Left renal pelvis (tissue), 4 donors: ENCODE data around the gene BEND3. TPM values are rescaled to one million over a fixed set of nuclear protein-coding genes. Genes with fewer than 3 reads are reported as not detected.
"Not testable (repeated sequence)": the region's sequence is repeated elsewhere in the genome, so short reads cannot be mapped to it uniquely, and the experiment has no call there.

Experiments
- DNase-seq, 4 donors: peaks; one replicate each; pipeline ENCODE4 v3.0.0-alpha.2; 2013; ENCODE audit warnings: low read depth in 4 of 4, low spot score in 3 of 4
- polyA plus RNA-seq, 4 donors: library from polyadenylated mRNA; unstranded; fragments of 120-200 nt; gene quantifications; one replicate each; pipeline ENCODE4 v1.2.1, GENCODE V29; 2013; ENCODE audit not compliant: insufficient read length in 4 of 4

Gene BEND3
- polyA plus RNA-seq, 4 donors, result 3.8 to 11.0 (median 9.1) TPM

DNA sequence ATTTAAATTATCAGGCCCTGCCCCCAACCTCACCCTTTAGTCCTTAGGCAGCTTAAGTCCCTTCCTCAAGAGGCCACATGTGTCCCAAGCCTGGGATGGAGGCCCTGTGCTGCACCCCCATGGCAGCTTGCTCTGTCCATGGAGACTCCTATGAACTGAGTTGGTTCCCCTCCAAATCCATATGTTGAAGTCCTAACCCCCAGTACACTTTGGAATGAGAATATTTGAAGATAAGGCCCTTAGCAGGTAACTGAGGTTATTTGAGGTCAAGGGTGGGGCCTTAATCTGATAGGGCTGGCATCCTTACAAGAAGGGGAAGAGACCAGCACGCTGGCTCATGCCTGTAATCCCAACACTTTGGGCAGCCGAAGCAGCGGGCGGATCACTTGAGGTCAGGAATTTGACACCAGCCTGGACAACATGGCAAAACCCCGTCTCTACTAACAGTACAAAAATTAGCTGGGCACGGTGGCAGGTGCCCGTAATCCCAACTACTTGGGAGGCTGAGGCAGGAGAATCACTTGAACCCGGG, 6.7 kb upstream of the BEND3 start:
- DNase-seq, result no peak

DNA sequence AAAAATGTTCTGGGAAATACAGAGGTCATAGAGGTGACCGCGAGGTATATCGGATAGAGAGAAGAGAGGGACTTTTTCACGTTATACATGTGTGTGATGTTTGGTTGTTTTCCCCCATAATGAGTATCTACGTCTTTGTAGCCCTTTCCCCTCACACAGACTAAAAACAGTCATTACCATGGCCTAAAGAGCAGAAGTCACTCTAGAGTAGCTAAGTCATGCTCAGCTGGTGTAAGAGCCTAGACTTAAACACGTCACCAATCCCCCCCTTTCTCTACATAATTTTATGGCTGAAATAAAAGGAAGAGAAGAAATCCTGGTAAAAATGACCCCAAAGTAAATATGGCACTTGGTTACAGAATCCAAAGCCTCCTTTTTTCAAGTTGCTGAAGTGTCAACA, 6.0 kb upstream of the BEND3 start:
- DNase-seq, result no peak

DNA sequence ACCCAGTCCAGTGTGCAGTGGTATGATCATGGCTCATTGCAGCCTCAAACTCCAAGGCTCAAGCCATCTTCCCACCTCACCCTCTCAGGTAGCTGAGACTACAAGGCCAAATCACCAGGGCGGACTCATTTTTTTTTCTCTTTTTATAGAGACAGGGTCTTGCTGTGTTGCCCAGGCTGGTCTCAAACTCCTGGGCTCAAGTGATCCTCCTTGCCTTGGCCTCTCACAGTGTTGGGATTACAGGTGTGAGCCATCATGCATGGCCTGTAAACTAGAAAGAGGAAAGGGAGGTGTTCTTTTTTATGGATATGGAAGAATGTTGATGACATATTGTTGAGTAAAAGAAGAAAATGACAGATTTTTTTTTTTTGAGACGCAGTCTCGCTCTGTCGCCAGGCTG, 5.1 kb upstream of the BEND3 start:
- no peak for DNase-seq

DNA sequence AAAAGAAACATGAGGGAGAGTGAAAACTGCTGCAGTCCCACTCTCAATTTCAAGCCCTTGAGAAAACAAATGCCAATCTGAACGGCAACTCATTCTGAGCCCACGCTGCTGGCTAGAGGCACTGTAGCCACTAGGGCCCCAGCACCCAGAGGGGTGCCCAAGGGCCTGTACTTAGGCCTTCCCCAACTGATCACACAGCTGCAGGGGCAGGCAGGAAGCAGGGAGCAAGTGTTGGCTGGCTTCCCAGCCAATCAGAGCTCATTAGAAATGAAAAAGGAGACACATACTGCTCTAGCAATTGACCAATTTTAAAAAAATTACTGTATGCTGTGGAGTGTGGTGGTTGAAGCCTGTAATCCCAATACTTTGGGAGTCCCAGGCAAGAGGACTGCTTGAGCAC, 3.7 kb upstream of the BEND3 start:
- DNase-seq, result no peak

DNA sequence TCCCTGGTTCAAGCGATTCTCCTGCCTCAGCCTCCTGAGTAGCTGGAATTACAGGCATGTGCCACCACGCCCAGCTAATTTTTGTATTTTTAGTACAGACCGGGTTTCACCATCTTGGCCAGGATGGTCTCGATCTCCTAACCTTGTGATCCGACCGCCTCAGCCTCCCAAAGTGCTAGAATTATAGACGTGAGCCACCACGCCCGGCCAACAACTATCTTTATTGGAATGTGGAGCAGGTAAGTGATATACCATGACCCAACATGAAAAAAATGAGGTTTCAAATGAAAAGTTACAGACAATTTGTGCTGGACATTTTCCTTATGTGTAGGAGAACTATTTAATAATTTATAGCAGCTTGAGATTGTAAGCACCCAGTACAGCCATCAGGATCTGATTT, 3.2 kb upstream of the BEND3 start:
- DNase-seq, result not testable (repeated sequence)

DNA sequence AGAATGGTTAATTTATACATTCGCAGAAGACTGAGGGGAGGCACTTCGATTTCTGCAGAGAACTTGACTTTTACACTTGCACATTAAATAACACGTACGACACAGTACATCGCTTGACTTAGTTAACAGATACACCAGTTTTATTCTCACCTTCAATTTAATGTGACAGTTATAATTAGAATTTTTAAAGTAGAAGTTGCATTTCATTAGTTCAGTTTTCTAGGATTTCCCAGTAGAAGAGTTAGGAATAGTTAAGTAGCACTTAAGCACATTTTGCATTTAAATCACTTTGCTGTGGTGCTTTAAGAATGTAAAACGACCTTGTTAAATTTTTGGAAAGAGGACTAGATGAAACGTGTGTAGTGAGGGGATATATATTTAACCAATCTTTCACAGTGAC, 1.6 kb upstream of the BEND3 start:
- no peak for DNase-seq

DNA sequence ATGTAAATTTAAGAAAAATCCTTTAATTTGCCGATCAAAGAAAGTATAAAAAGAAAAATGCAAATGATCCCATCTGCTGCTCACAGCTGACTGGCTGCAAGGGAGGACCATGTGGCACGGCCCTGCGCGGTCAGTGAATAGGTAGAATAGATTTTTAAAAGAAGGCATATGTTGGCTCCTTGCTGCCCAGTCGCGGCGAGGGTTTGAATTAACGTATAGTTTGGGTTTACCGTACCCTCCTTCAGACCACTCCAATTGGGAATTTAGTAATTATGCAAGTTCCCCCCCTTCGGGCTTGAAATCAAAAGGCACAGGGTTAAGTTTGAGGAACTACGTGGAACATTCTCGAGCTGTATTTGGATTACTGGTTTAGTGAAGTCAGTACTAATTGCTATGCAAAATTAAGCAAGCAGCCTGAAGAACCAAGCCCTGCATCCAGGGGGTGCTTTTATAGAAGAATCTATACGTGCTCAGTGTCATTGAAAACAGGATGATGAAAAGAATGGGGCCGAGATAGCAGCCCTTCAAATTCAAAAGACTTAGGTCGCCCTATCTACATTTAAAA, 1.1 kb upstream of the BEND3 start:
- peak in 1 of 4 donors; percentile 27 for DNase-seq

DNA sequence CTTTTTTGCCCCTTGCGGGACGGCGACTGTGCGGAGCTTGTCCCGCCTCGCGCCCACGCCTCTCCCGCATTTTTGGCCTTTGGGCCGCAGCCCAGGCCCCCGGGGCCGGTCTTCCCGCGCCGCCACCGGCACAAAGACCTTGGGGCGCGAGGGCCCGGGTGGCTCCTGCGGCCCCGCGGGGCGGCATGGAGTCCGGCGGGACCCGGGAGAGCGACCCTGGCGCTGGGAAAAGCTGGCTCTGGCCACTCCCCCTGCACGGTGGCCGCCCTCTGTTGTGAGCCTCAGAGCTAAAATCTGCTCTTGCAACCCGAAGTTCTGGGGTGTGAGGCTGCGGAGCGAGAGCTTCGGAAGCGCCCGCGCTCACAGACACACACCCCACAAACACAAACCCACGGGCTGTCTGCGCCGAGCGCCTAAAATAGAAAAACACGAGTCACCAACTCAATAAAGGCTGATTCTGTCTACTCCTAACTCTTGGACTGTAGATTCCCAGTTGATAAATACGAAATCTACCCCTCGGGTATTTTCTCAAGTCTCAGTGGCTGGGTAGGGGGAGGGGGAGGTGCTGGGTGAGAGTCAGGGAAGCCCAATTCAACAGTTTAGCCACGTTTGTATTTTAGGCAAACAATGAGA, 496 bp upstream of the BEND3 start:
- DNase-seq, result peak in 1 of 4 donors; percentile 45

DNA sequence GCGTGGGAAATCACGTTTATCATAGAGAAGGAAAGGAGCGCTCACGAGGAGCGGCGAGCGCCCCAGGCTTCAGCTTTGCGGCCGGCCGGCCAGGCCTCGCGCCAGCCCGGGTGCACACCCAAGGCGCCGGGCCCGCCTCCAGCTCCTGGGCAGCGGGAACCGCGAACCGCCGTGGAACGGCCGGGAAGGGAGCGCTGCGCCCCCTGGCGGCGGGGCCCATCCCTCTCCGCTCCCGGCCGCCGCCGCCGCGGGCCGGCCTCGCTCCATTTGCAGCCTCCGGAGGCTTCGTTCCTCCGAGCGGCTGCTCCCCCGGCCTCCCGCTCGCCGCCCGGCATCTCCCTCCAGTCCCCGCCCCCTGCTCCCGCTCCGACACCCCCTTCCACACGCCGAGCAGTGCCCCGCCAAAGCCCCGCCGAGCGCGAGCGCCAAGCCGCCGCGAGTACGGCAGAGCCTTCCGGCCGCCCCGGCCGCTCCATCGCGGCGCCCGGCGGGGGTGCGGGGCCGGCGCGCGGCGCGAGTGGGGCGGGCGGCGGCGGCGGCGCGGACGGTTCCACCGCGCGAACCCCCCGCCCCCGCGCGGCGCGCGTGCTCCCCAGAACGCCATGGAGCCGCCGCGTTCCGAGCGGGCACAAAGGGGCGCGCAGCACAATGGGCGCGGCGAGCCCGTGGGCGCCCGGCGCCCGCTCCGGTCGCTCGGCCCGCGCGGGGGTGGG, 946 bp downstream of the BEND3 start:
- peak in 3 of 4 donors; percentile 69 to 76 (median 73) for DNase-seq

DNA sequence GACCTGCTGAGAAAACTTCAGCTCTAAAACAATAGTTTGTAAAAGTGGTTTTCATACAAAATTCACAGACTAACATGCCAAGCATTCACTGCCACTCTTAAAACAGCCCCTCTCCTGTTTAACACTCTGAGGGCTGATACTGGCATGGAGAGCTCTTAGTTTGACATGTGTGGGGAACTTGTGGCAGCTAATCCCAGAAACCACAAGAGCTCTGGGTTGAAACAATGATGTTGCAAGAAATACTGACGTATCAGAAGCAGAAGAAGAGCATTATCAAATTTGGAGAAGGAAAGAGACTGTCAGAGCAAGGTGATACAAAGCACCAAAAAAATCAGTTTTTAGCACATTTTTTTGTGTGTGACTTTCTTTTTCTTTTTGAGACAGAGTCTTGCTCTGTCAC, 5.1 kb downstream of the BEND3 start:
- DNase-seq, result no peak

DNA sequence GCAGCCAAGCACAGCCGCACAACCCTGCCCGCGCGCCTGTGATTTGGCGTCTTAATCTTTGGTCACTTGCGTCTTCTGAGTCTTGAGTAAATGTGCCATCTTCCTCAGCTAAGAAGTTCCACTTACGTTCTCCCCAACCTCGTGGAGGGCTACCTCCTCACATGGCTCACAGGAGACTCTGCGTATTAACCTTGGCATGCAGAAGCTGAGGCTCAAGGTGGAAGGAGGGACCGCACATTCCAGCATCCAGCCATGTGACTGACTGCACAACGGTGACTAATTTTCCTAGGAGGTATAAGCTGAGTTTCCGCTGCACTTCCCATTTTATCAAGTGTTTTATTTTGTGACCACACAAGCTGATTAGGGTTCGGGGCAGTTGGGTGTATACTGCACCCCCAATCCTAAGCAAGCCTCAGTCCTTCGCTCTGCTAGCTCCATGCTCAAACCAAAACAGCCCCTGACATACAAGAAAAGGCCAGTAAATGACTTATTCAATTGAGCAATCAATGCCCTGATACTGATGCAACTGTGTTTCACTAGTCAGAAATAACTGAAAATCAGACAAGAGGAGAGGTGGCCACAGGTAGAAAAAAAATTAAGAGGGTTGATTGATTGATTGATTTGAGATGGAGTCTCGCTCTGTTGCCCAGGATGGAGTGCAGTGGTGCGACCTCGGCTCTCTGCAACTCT, 7.0 kb downstream of the BEND3 start:
- DNase-seq, result no peak

DNA sequence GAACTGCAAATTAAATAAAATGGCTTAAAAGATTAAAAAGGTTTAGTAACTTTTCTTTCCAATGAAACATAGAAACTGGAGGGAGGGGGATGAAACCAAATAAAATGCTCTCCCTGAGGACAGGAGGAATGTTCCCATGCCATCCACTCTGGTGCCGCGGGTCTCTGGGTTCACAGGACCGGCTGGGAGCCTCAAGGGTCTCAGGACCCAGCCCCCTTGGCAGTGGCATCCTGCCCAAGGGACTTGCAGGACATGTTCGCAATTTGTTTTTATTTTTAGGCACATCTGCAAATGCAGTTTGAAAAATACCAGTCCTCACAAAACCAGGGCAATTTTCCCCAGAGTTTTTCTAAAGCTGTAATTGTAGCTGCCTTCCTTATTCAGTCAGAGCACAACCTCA, 7.5 kb downstream of the BEND3 start:
- DNase-seq, result no peak

DNA sequence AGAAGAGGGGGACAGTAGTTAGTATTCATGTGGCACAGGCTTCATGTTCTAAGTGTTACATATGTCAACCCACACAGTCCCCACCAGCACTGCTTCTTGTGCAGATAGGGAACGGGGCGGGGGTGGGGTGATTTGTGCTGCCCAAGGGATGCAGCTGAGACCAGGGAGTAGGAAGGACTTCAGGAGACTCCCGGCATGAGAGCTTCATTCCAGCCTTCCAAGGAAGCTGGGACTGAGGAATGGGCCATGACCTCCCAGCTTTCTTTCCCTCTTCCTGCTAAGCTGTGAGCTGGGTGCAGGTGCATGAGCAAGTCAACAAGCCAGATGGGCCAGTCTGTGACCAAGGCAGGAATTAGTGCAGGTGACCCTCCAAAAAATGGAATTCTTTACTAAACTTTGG, 9.2 kb downstream of the BEND3 start:
- no peak for DNase-seq

DNA sequence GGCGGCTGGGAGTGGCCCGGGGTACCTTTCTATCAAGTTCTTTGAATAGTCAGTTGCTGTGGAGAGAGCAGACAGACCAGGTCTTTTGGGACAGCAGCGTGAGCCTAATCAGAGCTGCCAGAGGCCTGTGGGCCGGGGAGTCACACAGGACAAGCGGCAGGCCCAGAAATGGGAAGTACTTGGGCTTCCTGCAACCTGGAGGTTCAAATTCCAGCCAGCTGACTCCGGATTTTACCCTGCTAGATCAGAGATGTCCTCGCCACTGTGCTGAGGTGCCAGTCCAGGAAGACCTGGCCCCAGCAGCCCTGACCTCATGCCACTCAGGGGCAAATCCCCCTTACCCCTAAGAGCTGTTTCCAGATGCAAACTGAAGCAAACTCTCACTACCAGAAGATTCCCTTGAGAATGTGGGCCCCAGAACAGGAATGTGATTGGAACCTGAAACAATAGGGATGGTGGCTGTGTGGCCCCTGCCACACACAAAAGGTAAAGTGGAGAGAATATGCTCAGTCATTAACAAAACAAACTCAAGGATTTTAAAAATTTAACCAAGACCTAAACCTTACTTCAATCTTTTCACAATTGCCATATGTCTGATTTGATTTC, 9.7 kb downstream of the BEND3 start:
- DNase-seq, result no peak

DNA sequence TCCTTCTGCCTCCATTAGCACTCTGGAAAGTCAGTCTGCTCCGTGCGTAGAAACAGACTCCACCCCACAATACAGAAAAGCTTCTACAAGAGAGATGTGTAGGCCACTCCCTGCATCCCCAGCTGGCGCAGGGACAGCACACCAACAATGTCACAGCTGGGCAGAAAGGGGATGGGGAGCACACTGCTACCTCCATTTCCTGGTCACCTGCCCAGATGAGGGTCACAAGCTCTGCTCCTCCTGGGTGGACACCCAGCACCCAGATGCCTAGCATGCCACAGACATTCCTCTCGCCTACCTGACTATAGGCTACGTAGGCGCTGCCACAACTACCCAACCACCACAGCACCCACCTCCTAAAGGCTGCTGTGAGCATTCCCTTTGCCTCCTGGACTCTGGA, 12.2 kb downstream of the BEND3 start:
- no peak for DNase-seq

DNA sequence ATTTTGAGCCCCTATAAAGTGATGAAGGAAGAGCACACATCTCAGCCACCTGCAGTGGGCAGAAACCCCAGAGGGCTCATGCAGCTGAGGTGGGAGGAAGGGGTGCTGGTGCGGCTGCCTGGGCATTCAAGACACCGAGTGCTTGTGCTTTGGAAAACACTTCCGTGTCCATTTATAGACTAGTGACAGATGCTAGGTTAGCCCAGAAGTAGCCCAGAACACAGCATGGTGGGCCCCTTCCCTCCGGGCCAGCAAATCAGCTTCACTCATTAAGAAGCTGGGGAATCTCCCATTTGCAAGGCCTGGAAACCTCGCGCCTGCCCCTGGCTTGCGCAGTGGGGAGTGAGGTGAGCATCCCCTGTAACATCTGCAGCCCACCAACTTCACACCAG, 12.9 kb downstream of the BEND3 start:
- DNase-seq, result no peak

DNA sequence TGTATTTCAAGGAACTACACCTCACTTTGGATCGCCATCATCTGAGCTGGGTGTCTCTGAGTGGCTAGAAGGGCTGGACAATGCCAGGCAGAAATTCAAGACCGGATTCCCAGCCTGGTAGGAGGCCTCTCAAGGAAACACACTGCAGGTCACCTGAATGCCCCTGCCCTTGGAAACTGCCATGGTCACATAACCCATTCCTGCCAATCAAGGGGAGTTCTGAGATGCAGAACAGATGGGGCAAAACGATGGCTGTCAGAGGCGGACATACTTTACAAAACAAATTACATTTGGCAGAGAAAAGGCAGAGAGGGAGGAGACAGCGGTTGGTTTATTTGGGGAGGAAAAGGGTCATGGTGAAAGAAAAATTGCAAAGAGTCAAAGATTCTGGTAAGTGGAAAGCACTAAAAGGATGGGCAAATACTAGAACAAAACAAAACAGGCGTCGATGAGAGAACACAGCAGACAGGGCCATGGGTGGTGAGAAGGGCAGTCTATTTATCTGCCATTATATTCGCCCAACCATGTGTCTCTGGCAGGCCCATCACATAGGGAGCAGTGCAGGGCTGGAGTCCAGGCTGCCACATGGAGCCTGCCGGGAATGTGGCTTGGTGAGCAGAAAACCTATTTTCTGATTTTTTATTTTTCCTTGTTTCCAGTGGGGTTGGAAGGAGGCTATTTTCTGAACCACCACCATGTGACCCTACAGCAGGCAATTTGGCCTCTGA, 13.5 kb downstream of the BEND3 start:
- no peak for DNase-seq

DNA sequence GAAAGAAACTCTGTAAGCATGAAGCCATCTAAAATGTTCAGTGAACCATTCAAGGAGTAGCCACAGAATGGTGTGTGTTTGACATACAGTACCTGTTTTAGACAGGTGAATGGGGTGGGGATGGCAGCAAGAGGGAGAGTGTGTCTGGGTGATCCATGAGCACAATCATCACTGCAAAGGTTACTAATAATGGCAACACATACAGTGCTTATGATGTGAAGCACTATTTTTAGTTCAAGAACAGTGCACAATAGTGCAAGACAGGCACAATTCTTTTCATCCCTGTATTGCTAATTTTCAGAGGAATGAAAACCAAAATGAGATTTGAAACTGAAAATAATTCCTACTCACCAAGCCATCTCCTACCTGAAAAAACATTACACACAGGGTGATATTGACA, 14.1 kb downstream of the BEND3 start:
- DNase-seq, result no peak

DNA sequence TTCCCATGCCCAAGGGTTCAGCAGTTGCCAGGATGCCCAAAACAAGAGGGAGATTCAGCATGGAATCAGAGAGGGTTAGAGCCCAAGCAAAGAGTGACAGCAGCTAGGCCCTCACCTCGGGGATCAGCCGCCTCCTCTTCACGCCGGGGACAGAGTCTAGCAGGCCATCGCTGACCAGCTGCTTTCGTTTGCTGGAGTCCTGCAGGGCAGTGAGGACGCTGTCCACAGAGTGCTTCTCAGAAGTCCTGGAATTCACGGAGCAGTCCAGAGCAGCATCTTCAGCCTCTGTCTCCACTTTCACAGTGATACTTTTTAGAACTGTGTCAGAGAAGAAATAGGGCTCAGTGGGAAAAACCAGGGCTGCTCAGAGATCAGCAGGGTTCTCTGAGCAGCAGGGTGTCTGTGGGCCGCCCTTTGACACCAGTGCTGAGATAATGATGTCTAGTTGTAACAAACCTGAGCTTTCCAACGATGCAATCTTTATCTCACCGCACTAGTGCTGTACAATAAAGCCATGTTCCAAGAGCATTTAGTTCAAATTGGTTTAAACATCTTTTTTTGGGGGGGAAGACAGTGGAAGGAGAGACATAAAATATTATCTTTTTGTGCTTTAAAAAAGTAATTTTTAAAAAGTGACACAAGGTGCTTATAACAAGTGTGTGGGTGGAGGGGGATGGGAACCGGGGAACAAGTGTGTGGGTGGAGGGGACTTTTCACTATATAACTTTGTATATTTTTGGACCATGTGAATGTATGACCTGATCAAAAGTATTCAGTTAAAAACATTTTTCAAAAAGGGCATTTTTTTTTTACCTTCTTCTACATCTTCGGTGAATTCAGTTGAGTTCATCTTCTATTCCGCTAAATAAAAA, 16.6 kb downstream of the BEND3 start:
- DNase-seq, result no peak
